Neural cell (in vitro differentiated cells): ENCODE data around the gene INTS14. TPM values are rescaled to one million over a fixed set of nuclear protein-coding genes. Genes with fewer than 3 reads are reported as not detected.

Source experiments
- H2AFZ ChIP-seq: fragments of 200-600, 300-800 bp; sonication (generic), shearing (Covaris generic); 2 replicates; pipeline ENCODE4 v1.6.0; 2014; ENCODE audit warnings: low read depth, mild to moderate bottlenecking, antibody characterized with exemption, low read length, moderate library complexity
- H3F3A ChIP-seq: fragments of 200-600 bp; shearing (Covaris generic); 2 replicates; pipeline ENCODE4 v1.6.1; 2016; ENCODE audit warnings: mild to moderate bottlenecking, moderate library complexity, mixed read lengths, antibody characterized with exemption, low read length; ENCODE audit not compliant: insufficient read depth, poor library complexity, severe bottlenecking
- H3K27ac ChIP-seq: fragments of 200-600, 300-800 bp; sonication (generic), shearing (Covaris generic); 2 replicates; pipeline ENCODE4 v1.5.1; 2014; ENCODE audit warnings: mild to moderate bottlenecking, low read length, moderate library complexity
- H3K27me3 ChIP-seq: fragments of 300-800, 200-600 bp; sonication (generic), shearing (Covaris generic); 2 replicates; pipeline ENCODE4 v1.6.0; 2014; ENCODE audit warnings: mild to moderate bottlenecking, low read depth, low read length, moderate library complexity; ENCODE audit not compliant: insufficient read depth
- H3K36me3 ChIP-seq: fragments of 300-800, 200-600 bp; sonication (generic), shearing (Covaris generic); 2 replicates; pipeline ENCODE4 v1.5.1; 2014; ENCODE audit warnings: mild to moderate bottlenecking, antibody characterized with exemption, low read length, moderate library complexity; ENCODE audit not compliant: insufficient read depth
- H3K4me2 ChIP-seq: fragments of 300-800, 200-600 bp; sonication (generic), shearing (Covaris generic); 2 replicates; pipeline ENCODE4 v1.6.0; 2014; ENCODE audit warnings: mild to moderate bottlenecking, low read length
- H3K4me3 ChIP-seq: fragments of 300-800, 200-600 bp; sonication (generic), shearing (Covaris generic); 2 replicates; pipeline ENCODE4 v1.5.1; 2014; ENCODE audit warnings: mild to moderate bottlenecking, low read length, moderate library complexity
- H3K79me2 ChIP-seq: fragments of 200-600 bp; shearing (Covaris generic); replicated peaks from 2 replicates; pipeline ENCODE4 v1.6.0; 2014; ENCODE audit warnings: mild to moderate bottlenecking, low read length, moderate library complexity; ENCODE audit not compliant: insufficient read depth
- H3K9ac ChIP-seq: fragments of 300-800, 200-600 bp; sonication (generic), shearing (Covaris generic); 2 replicates; pipeline ENCODE4 v1.6.1; 2016; ENCODE audit warnings: mild to moderate bottlenecking, low read length, mixed read lengths
- H3K9me2 ChIP-seq: fragments of 200-600 bp; shearing (Covaris generic); 2 replicates; pipeline ENCODE4 v1.6.1; 2016; ENCODE audit warnings: mild to moderate bottlenecking, low read length, mixed read lengths; ENCODE audit not compliant: insufficient read depth
- H3K9me3 ChIP-seq: fragments of 200-600, 300-800 bp; sonication (generic), shearing (Covaris generic); 2 replicates; pipeline ENCODE4 v1.6.1; 2016; ENCODE audit warnings: mild to moderate bottlenecking, mixed run types, low read length, moderate library complexity, mixed read lengths
- H4K20me1 ChIP-seq: fragments of 200-600 bp; shearing (Covaris generic); 2 replicates; pipeline ENCODE4 v1.6.1; 2016; ENCODE audit warnings: mild to moderate bottlenecking, mixed run types; ENCODE audit not compliant: insufficient read depth
- EP300 ChIP-seq: fragments of 450-650 bp; conservative IDR thresholded peaks from 2 replicates; pipeline ENCODE4 v1.6.1; 2014; ENCODE audit warnings: antibody characterized with exemption, mild to moderate bottlenecking, moderate library complexity; ENCODE audit not compliant: poor library complexity, severe bottlenecking
- EZH2 ChIP-seq: fragments of 200-600, 300-800 bp; shearing (Covaris generic), sonication (generic); IDR thresholded peaks from 2 replicates; pipeline ENCODE4 v1.6.1; 2014; ENCODE audit warnings: antibody characterized with exemption, low read length, borderline replicate concordance, mild to moderate bottlenecking; ENCODE audit not compliant: insufficient read depth, poor library complexity, severe bottlenecking
- MXI1 ChIP-seq: fragments of 450-650 bp; conservative IDR thresholded peaks from 2 replicates; pipeline ENCODE4 v1.6.1; 2014; ENCODE audit warnings: antibody characterized with exemption, mild to moderate bottlenecking; ENCODE audit not compliant: poor library complexity, severe bottlenecking
- RAD21 ChIP-seq: fragments of 450-650 bp; conservative IDR thresholded peaks from 2 replicates; pipeline ENCODE4 v1.6.1; 2014; ENCODE audit warnings: antibody characterized with exemption, mild to moderate bottlenecking, moderate library complexity
- SMC3 ChIP-seq: fragments of 450-650 bp; conservative IDR thresholded peaks from 2 replicates; pipeline ENCODE4 v1.6.1; 2014; ENCODE audit warnings: antibody characterized with exemption, mild to moderate bottlenecking, moderate library complexity; ENCODE audit not compliant: poor library complexity
- TAF1 ChIP-seq: IDR thresholded peaks from 2 replicates; pipeline ENCODE4 v1.6.1; 2012; ENCODE audit warnings: low read depth
- polyA plus RNA-seq: library from polyadenylated mRNA; depleted of rRNA; stranded (reverse); fragments of >200 nt; gene quantifications from 2 replicates; pipeline ENCODE4 v1.2.3, GENCODE V29; 2014
- TF ChIP-seq, protein P1 (sequence below): fragments of 450-650 bp; IDR thresholded peaks from 2 replicates; pipeline ENCODE4 v1.5.1; 2014; ENCODE audit warnings: antibody characterized with exemption, mild to moderate bottlenecking, moderate library complexity; ENCODE audit not compliant: poor library complexity, severe bottlenecking
- TF ChIP-seq, protein P2 (sequence below): IDR thresholded peaks from 2 replicates; pipeline ENCODE4 v1.6.1; 2012; ENCODE audit warnings: borderline replicate concordance

The INTS14 gene
- polyA plus RNA-seq, 1 donor from 2014 or later, result 49.7 TPM

DNA sequence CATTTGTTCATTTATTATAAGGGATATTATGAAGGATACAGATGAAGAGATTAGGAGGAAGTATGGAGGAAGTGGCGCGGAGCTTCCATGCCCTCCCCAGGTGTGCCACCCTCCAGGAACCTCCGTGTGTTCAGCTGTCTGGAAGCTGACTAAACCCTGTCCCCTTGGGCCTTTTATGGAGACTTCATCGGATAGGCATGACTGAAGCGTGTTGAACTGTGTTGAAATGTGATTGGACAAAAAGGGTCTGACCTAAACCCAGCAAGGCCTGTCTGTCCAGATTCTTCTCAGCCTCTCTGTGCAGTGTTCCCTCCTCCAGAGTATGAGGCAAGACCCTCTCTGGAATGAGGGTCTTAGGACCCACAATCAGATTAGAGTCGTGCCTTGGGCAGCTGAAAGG is 49.0 kb downstream of the INTS14 start:
- H3K9me2 ChIP-seq, result no peaks in the 10 kb centered on the region
- H3K4me2 ChIP-seq, result no peak overlapping the region
- no peaks in the 10 kb centered on the region for H3F3A ChIP-seq
- H3K4me3 ChIP-seq, result no peak overlapping the region
- no peak overlapping the region for H3K9ac ChIP-seq
- H3K79me2 ChIP-seq, result peaks cover 4% of the 10 kb centered on the region
- no peak overlapping the region for H2AFZ ChIP-seq
- TF ChIP-seq EZH2 (no peak), EP300 (no peak), RAD21 (no peak)
- TF ChIP-seq, protein P1, sequence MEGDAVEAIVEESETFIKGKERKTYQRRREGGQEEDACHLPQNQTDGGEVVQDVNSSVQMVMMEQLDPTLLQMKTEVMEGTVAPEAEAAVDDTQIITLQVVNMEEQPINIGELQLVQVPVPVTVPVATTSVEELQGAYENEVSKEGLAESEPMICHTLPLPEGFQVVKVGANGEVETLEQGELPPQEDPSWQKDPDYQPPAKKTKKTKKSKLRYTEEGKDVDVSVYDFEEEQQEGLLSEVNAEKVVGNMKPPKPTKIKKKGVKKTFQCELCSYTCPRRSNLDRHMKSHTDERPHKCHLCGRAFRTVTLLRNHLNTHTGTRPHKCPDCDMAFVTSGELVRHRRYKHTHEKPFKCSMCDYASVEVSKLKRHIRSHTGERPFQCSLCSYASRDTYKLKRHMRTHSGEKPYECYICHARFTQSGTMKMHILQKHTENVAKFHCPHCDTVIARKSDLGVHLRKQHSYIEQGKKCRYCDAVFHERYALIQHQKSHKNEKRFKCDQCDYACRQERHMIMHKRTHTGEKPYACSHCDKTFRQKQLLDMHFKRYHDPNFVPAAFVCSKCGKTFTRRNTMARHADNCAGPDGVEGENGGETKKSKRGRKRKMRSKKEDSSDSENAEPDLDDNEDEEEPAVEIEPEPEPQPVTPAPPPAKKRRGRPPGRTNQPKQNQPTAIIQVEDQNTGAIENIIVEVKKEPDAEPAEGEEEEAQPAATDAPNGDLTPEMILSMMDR, result no peak
- TF ChIP-seq, protein P2, sequence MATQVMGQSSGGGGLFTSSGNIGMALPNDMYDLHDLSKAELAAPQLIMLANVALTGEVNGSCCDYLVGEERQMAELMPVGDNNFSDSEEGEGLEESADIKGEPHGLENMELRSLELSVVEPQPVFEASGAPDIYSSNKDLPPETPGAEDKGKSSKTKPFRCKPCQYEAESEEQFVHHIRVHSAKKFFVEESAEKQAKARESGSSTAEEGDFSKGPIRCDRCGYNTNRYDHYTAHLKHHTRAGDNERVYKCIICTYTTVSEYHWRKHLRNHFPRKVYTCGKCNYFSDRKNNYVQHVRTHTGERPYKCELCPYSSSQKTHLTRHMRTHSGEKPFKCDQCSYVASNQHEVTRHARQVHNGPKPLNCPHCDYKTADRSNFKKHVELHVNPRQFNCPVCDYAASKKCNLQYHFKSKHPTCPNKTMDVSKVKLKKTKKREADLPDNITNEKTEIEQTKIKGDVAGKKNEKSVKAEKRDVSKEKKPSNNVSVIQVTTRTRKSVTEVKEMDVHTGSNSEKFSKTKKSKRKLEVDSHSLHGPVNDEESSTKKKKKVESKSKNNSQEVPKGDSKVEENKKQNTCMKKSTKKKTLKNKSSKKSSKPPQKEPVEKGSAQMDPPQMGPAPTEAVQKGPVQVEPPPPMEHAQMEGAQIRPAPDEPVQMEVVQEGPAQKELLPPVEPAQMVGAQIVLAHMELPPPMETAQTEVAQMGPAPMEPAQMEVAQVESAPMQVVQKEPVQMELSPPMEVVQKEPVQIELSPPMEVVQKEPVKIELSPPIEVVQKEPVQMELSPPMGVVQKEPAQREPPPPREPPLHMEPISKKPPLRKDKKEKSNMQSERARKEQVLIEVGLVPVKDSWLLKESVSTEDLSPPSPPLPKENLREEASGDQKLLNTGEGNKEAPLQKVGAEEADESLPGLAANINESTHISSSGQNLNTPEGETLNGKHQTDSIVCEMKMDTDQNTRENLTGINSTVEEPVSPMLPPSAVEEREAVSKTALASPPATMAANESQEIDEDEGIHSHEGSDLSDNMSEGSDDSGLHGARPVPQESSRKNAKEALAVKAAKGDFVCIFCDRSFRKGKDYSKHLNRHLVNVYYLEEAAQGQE, result no peak
- no peaks in the 10 kb centered on the region for H3K27me3 ChIP-seq
- no peak overlapping the region for H3K27ac ChIP-seq
- H3K36me3 ChIP-seq, result no peaks in the 10 kb centered on the region
- no peaks in the 10 kb centered on the region for H4K20me1 ChIP-seq
- no peaks in the 10 kb centered on the region for H3K9me3 ChIP-seq

DNA sequence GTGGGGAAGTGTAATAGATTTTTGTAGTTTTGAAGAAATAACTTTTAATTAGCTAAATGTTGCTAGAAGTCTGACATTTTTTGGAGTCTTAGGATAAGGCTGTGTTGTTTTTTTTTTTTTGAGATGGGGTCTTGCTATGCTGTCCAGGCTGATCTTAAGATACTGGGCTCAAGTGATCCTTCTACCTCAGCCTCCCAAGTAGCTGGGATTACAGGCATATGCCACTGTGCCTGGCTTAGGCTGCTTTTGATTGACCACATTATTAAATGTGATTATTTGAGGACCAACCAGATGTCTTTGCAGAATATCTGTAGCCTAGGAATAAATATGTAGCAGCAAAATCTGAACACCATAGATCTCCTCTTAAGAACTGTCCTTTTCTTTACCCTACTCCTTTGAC is 51.0 kb downstream of the INTS14 start:
- Histone ChIP-seq H3K27me3 (no peaks in the 10 kb centered on the region), H3K36me3 (no peaks in the 10 kb centered on the region), H2AFZ (no peak overlapping the region), H3K4me3 (no peak overlapping the region), H3K4me2 (no peak overlapping the region), H3K27ac (no peak overlapping the region), H3K79me2 (peaks cover 4% of the 10 kb centered on the region), H4K20me1 (no peaks in the 10 kb centered on the region), H3K9me3 (no peaks in the 10 kb centered on the region), H3K9ac (no peak overlapping the region), H3K9me2 (no peaks in the 10 kb centered on the region), H3F3A (no peaks in the 10 kb centered on the region)
- TF ChIP-seq TAF1 (no peak), EP300 (no peak), SMC3 (no peak), MXI1 (no peak)
